Keratinocyte (primary cell): ENCODE measurements around the gene NKX1-2. TPM values are rescaled to one million over a fixed set of nuclear protein-coding genes. Genes with fewer than 3 reads are reported as not detected.

ENCODE experiments used
- DNase-seq: peaks from one replicate; pipeline ENCODE4 v3.0.0-alpha.2; 2011; ENCODE audit warnings: low read depth, missing footprints, low spot score
- FAIRE-seq: peaks from 2 replicates; lab custom pipeline; 2011; peaks lifted over from hg19 to GRCh38; lab: Jason Lieb, UNC
- H2AFZ ChIP-seq: 2 replicates; pipeline ENCODE4 v1.6.0; 2012; ENCODE audit warnings: low read length, control low read depth, inconsistent platforms; ENCODE audit not compliant: control insufficient read depth
- H3K27ac ChIP-seq: 2 replicates; pipeline ENCODE4 v1.5.1; 2011; ENCODE audit warnings: low read length; ENCODE audit not compliant: control insufficient read depth, insufficient read depth
- H3K27me3 ChIP-seq: 3 replicates; pipeline ENCODE4 v1.6.0; 2011; ENCODE audit warnings: low read length; ENCODE audit not compliant: control insufficient read depth, insufficient read depth; ENCODE audit errors: extremely low read depth
- H3K36me3 ChIP-seq, 2 experiments: 2 replicates in 1 of 2; 3 replicates in 1 of 2; pipeline ENCODE4 v1.5.1; 2011; ENCODE audit warnings: low read length in 2 of 2, mild to moderate bottlenecking in 1 of 2; ENCODE audit not compliant: control insufficient read depth in 2 of 2, insufficient read depth in 2 of 2; ENCODE audit errors: extremely low read depth in 1 of 2
- H3K4me1 ChIP-seq: 3 replicates; pipeline ENCODE4 v1.5.1; 2011; ENCODE audit warnings: low read length; ENCODE audit not compliant: control insufficient read depth, insufficient read depth; ENCODE audit errors: extremely low read depth
- H3K4me2 ChIP-seq: 3 replicates; pipeline ENCODE4 v1.6.0; 2011; ENCODE audit warnings: low read depth, low read length; ENCODE audit not compliant: control insufficient read depth, insufficient read depth; ENCODE audit errors: extremely low read depth
- H3K4me3 ChIP-seq, 3 experiments: fragments of 200-600 bp in 1 of 3; sonication (generic) in 1 of 3; 2 replicates in 2 of 3; 3 replicates in 1 of 3; pipeline ENCODE4 v1.5.1; 2011 to 2016; ENCODE audit warnings: low read length in 3 of 3, mild to moderate bottlenecking in 3 of 3, control low read depth in 2 of 3, inconsistent platforms in 1 of 3, low read depth in 1 of 3, mixed read lengths in 1 of 3, mixed run types in 1 of 3, moderate library complexity in 1 of 3; ENCODE audit not compliant: control insufficient read depth in 2 of 3, insufficient read depth in 2 of 3; ENCODE audit errors: extremely low read depth in 1 of 3
- H3K79me2 ChIP-seq: 2 replicates; pipeline ENCODE4 v1.6.0; 2012; ENCODE audit warnings: low read length; ENCODE audit not compliant: control insufficient read depth, insufficient read depth
- H3K9ac ChIP-seq: 3 replicates; pipeline ENCODE4 v1.6.0; 2011; ENCODE audit warnings: low read length; ENCODE audit not compliant: control insufficient read depth, insufficient read depth; ENCODE audit errors: extremely low read depth
- H3K9me1 ChIP-seq: 3 replicates; pipeline ENCODE4 v1.6.0; 2011; ENCODE audit warnings: low read length; ENCODE audit not compliant: control insufficient read depth, insufficient read depth; ENCODE audit errors: extremely low read depth
- H3K9me3 ChIP-seq: 2 replicates; pipeline ENCODE4 v1.5.1; 2012; ENCODE audit warnings: low read depth, low read length; ENCODE audit not compliant: control insufficient read depth
- H4K20me1 ChIP-seq: 3 replicates; pipeline ENCODE4 v1.6.0; 2011; ENCODE audit warnings: low read length; ENCODE audit not compliant: control insufficient read depth, insufficient read depth; ENCODE audit errors: extremely low read depth
- CTCF ChIP-seq, 3 experiments: IDR thresholded peaks in 1 of 3; conservative IDR thresholded peaks in 1 of 3; optimal IDR thresholded peaks in 1 of 3; 2 replicates in 2 of 3; 3 replicates in 1 of 3; pipeline versions ENCODE3 to v1.5.1; 2011; ENCODE audit warnings: low read length in 3 of 3, mild to moderate bottlenecking in 3 of 3, moderate library complexity in 2 of 3, control low read depth in 1 of 3, inconsistent platforms in 1 of 3; ENCODE audit not compliant: insufficient read depth in 2 of 3; ENCODE audit errors: extremely low read depth in 1 of 3
- EZH2 ChIP-seq: IDR thresholded peaks from one replicate; pipeline ENCODE4 v1.6.1; 2012; ENCODE audit warnings: inconsistent platforms, mild to moderate bottlenecking, low read length, moderate library complexity
- dilution Hi-C: fragments of 300-500 bp; cut with MboI; formaldehyde crosslinking; loops from one replicate; pipeline ENCODE4 v1.7.0; 2020; ENCODE audit warnings: low sequenced_read_pairs; ENCODE audit not compliant: extremely low pct_ligation_motif_present
- polyA plus RNA-seq, 5 experiments: library from polyadenylated mRNA; depleted of rRNA in 3 of 5; stranded (reverse) in 3 of 5; stranded (forward) in 1 of 5; unstranded in 1 of 5; fragments of >200 nt; gene quantifications; 1 replicate in 1 of 5; 2 replicates in 3 of 5; 3 replicates in 1 of 5; pipeline versions ENCODE4 v1.2.1 to v1.2.3, GENCODE V29; 2011 to 2012; ENCODE audit warnings: missing spikeins in 2 of 5, low read depth in 1 of 5, low replicate concordance in 1 of 5

Gene NKX1-2
- polyA plus RNA-seq, 1 donor (not counting 4 experiments of a cell fraction or from before 2014, with no cell fraction given), result 1.9 TPM

- H3K27ac ChIP-seq, result no peak overlapping the region
- H3K36me3 ChIP-seq, result no peaks in the 10 kb centered on the region
- no peak overlapping the region for H3K4me3 ChIP-seq
- no peaks in the 10 kb centered on the region for H4K20me1 ChIP-seq
- dilution Hi-C loops, result no loop called here
- FAIRE-seq (no peak), DNase-seq (no peak)
- H3K4me1 ChIP-seq, result no peaks in the 10 kb centered on the region
- no peaks in the 10 kb centered on the region for H3K79me2 ChIP-seq
- no peak overlapping the region for H3K4me2 ChIP-seq
- no peaks in the 10 kb centered on the region for H3K9me1 ChIP-seq
- no peaks in the 10 kb centered on the region for H3K9me3 ChIP-seq
- no peak overlapping the region for H3K9ac ChIP-seq
- TF ChIP-seq CTCF (optimal IDR thresholded peaks at IDR 0.05 in 1 of 3, IDR thresholded peaks at IDR 0.05 in 1 of 3, conservative IDR thresholded peaks at IDR 0.05 in 1 of 3; ENCODE audit: extremely low read depth in 1 of 3, insufficient read depth in 2 of 3, low read length in 3 of 3) (no peak), EZH2 (no peak)
- peak overlapping the region; percentile 31 for H2AFZ ChIP-seq
- H3K27me3 ChIP-seq, result no peaks in the 10 kb centered on the region
Measured at GRCh38 chr10:124428207-124428777, 21.5 kb downstream of the NKX1-2 start.

DNA sequence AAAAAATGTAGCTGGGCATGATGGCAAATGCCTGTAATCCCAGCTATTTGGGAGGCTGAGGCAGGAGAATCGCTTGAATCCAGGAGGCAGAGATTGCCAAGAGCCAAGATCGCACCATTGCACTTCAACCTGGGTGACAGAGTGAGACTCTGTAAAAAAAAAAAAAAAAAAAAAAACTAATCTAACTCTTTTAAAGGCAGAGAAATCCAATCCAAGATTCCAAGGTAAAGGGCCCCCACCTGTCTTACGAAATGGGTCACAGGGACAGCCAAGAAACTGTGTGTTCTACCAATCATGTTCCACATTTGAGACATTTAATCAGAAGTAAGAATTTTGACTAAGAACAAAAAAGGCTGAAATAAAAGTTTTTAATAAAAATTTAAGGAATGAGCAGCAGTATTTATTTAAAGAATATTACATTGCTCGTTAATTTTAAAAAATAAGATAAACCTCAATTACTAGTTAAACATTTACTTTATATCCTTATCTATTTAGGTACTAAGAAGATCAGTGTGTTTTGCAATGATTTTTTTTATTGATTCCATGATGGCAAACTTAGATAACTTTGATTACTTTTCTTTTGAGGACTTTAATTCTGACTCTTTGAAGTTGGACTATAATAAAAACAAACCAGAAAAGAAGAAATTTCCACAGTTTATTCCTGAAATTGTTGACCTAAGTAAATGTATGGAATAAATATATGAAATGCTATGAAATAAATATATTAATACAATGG lies 24.4 kb downstream of the NKX1-2 start:
- H3K9me3 ChIP-seq, result no peaks in the 10 kb centered on the region
- dilution Hi-C loops, result no loop called here
- no peak for DNase-seq
- H3K27ac ChIP-seq, result no peak overlapping the region
- H4K20me1 ChIP-seq, result no peaks in the 10 kb centered on the region
- H3K79me2 ChIP-seq, result no peaks in the 10 kb centered on the region
- TF ChIP-seq CTCF (optimal IDR thresholded peaks at IDR 0.05 in 1 of 3, IDR thresholded peaks at IDR 0.05 in 1 of 3, conservative IDR thresholded peaks at IDR 0.05 in 1 of 3; ENCODE audit: extremely low read depth in 1 of 3, insufficient read depth in 2 of 3, low read length in 3 of 3) (no peak), EZH2 (no peak)
- H3K9me1 ChIP-seq, result no peaks in the 10 kb centered on the region
- H3K4me3 ChIP-seq, result no peak overlapping the region
- H3K9ac ChIP-seq, result no peak overlapping the region
- H3K4me2 ChIP-seq, result no peak overlapping the region
- H3K36me3 ChIP-seq, result no peaks in the 10 kb centered on the region
- no peaks in the 10 kb centered on the region for H3K27me3 ChIP-seq
- FAIRE-seq, result no peak
- no peak overlapping the region for H2AFZ ChIP-seq
- no peaks in the 10 kb centered on the region for H3K4me1 ChIP-seq
